GM12878 (cell line): ENCODE results near the gene GPC6. TPM values are rescaled to one million over a fixed set of nuclear protein-coding genes. Genes with fewer than 3 reads are reported as not detected.

ENCODE experiments used
- ATAC-seq: fragments of 200-7000 bp; cut with Tn5 transposase; 3 replicates; pipeline ENCODE4 v1.9.1; 2020; ENCODE audit warnings: mild to moderate bottlenecking, moderate library complexity
- BruUV-seq: library from RNA; stranded (reverse); fragments of 400-500 nt; replicated peaks from 2 replicates; lab custom pipeline; 2021; lab: Mats Ljungman, UMichigan
- CTCF ChIA-PET: fragments of 300-600 bp; sonication (Branson Sonifier 250); formaldehyde crosslinking; extraction: SDS; loops from one replicate; lab custom pipeline; 2021; ENCODE audit warnings: inconsistent platforms; lab: Yijun Ruan, JAX
- POLR2A ChIA-PET: fragments of 350-600 bp; formaldehyde crosslinking; extraction: SDS; loops from one replicate; lab custom pipeline; 2021; ENCODE audit warnings: inconsistent platforms; lab: Charles Lee
- RAD21 ChIA-PET: fragments of 300-600 bp; sonication (Branson Sonifier 250); formaldehyde crosslinking; loops from one replicate; lab custom pipeline; 2023; ENCODE audit warnings: antibody characterized with exemption; ENCODE audit not compliant: unreplicated experiment; lab: Charles Lee
- SMC1A ChIA-PET: fragments of 300-600 bp; sonication (Branson Sonifier 250); formaldehyde crosslinking; loops from one replicate; lab custom pipeline; 2023; ENCODE audit not compliant: unreplicated experiment, uncharacterized antibody; lab: Charles Lee
- DNase-seq: peaks from one replicate; pipeline ENCODE4 v3.0.0-alpha.2; 2011; ENCODE audit warnings: low read depth, low spot score
- FAIRE-seq: peaks from 3 replicates; lab custom pipeline; 2011; peaks lifted over from hg19 to GRCh38; lab: Jason Lieb, UNC
- H2AFZ ChIP-seq: 2 replicates; pipeline ENCODE4 v1.6.0; 2011; ENCODE audit warnings: low read depth, low read length, control low read depth; ENCODE audit not compliant: control insufficient read depth
- H3K27ac ChIP-seq: 2 replicates; pipeline ENCODE4 v1.5.1; 2011; ENCODE audit warnings: control low read depth; ENCODE audit not compliant: control insufficient read depth, insufficient read depth
- H3K27me3 ChIP-seq, 2 experiments: replicated peaks in 1 of 2; 2 replicates each; pipeline versions ENCODE4 v1.6.0 to v1.6.1; 2011; ENCODE audit warnings: low read length in 1 of 2; ENCODE audit not compliant: control insufficient read depth in 2 of 2, insufficient read depth in 2 of 2
- H3K36me3 ChIP-seq, 2 experiments: 2 replicates each; pipeline ENCODE4 v1.5.1; 2011; ENCODE audit warnings: low read length in 1 of 2; ENCODE audit not compliant: control insufficient read depth in 2 of 2, insufficient read depth in 2 of 2
- H3K4me1 ChIP-seq: 2 replicates; pipeline ENCODE4 v1.6.1; 2011; ENCODE audit warnings: mild to moderate bottlenecking, low read length, moderate library complexity, mixed read lengths; ENCODE audit not compliant: control insufficient read depth, insufficient read depth
- H3K4me2 ChIP-seq: 2 replicates; pipeline ENCODE4 v1.6.0; 2011; ENCODE audit warnings: control low read depth; ENCODE audit not compliant: control insufficient read depth, insufficient read depth
- H3K4me3 ChIP-seq: fragments of 200-600 bp; sonication (generic); 2 replicates; pipeline ENCODE4 v1.5.1; 2016
- H3K79me2 ChIP-seq: 2 replicates; pipeline ENCODE4 v1.6.0; 2011; ENCODE audit warnings: low read length; ENCODE audit not compliant: control insufficient read depth, insufficient read depth
- H3K9ac ChIP-seq: 2 replicates; pipeline ENCODE4 v1.8.0; 2011; ENCODE audit warnings: low read length, control low read depth, mixed read lengths; ENCODE audit not compliant: control insufficient read depth, insufficient read depth
- H3K9me3 ChIP-seq: replicated peaks from 3 replicates; pipeline ENCODE4 v1.5.1; 2011; ENCODE audit warnings: mild to moderate bottlenecking, low read length; ENCODE audit not compliant: control insufficient read depth, insufficient read depth
- H4K20me1 ChIP-seq: 2 replicates; pipeline ENCODE4 v1.6.0; 2011; ENCODE audit not compliant: control insufficient read depth, insufficient read depth
- CHD4 ChIP-seq: fragments of 200-600 bp; sonication (generic); IDR thresholded peaks from 2 replicates; pipeline ENCODE4 v1.6.1; 2016; ENCODE audit warnings: mild to moderate bottlenecking
- EED ChIP-seq: sonication (generic); IDR thresholded peaks from 2 replicates; pipeline ENCODE4 v1.6.1; 2016; ENCODE audit warnings: antibody characterized with exemption, low read depth
- EGR1 ChIP-seq, 2 experiments: IDR thresholded peaks; 1 replicate in 1 of 2; 2 replicates in 1 of 2; pipeline ENCODE4 v1.6.1; 2011 to 2012; ENCODE audit warnings: low read depth in 2 of 2, low read length in 2 of 2, borderline replicate concordance in 1 of 2, mild to moderate bottlenecking in 1 of 2, moderate library complexity in 1 of 2
- MXI1 ChIP-seq: fragments of 150-350 bp; IDR thresholded peaks from 2 replicates; pipeline ENCODE4 v1.6.1; 2011; ENCODE audit warnings: low read depth, mild to moderate bottlenecking, inconsistent platforms, low read length, improper control_type of control experiment
- NFYB ChIP-seq: IDR thresholded peaks from 2 replicates; pipeline ENCODE4 v1.6.1; 2011; ENCODE audit warnings: low read depth, mild to moderate bottlenecking, low read length, improper control_type of control experiment, moderate library complexity; ENCODE audit not compliant: insufficient read depth
- NR2C1 ChIP-seq: fragments of 450-650 bp; IDR thresholded peaks from 2 replicates; pipeline ENCODE4 v1.6.1; 2017; ENCODE audit warnings: antibody characterized with exemption, mild to moderate bottlenecking, moderate library complexity
- SREBF2 ChIP-seq: IDR thresholded peaks from 2 replicates; pipeline ENCODE4 v1.6.1; 2012; ENCODE audit warnings: mild to moderate bottlenecking, low read length
- ZNF622 ChIP-seq: fragments of 450-650 bp; IDR thresholded peaks from 2 replicates; pipeline ENCODE4 v1.6.1; 2017; ENCODE audit warnings: mild to moderate bottlenecking, inconsistent platforms
- WGBS: methylation state at CpG from one replicate; pipeline ENCODE4 v1.1.6; 2016; ENCODE audit warnings: low lambda C conversion rate; ENCODE audit not compliant: insufficient replicate concordance, insufficient coverage; ENCODE audit errors: missing lambda C conversion rate; 5-methylcytosine and 5-hydroxymethylcytosine counted together
- in situ Hi-C: fragments of 300-500 bp; cut with MboI; formaldehyde crosslinking; loops from 9 replicates; pipeline ENCODE4 v1.14.3; 2018; ENCODE audit warnings: mixed read lengths
- intact Hi-C: fragments of 100-400 bp; cut with micrococcal nuclease; formaldehyde crosslinking; loops from one replicate; pipeline ENCODE4 v1.14.2; 2022; ENCODE audit not compliant: unreplicated experiment
- polyA plus RNA-seq, 11 experiments: library from polyadenylated mRNA; depleted of rRNA in 4 of 11; unstranded in 6 of 11; stranded (reverse) in 5 of 11; fragments of >200 nt; fragmentation: Nextera tagmentation in 4 of 11; fragmentation: Illumina TruSeq in 1 of 11; extraction: Ambion mirVana in 4 of 11; extraction: Trizol in 1 of 11; gene quantifications; 1 replicate in 1 of 11; 2 replicates in 10 of 11; pipeline versions ENCODE4 v1.2.1 to v1.2.3, GENCODE V29; 2011 to 2016; ENCODE audit warnings: inconsistent platforms in 2 of 11, missing spikeins in 2 of 11, low read depth in 1 of 11
- total RNA-seq, 4 experiments: library from RNA; depleted of rRNA in 3 of 4; stranded (reverse); fragments of >200 nt in 3 of 4; fragmentation: Illumina TruSeq in 1 of 4; extraction: Trizol in 1 of 4; gene quantifications; 2 replicates each; pipeline versions ENCODE4 v1.2.1 to v1.2.3, GENCODE V29; 2013 to 2021
- TF ChIP-seq, protein P1 (sequence below), 3 experiments: IDR thresholded peaks in 2 of 3; conservative IDR thresholded peaks in 1 of 3; 2 replicates each; pipeline ENCODE4 v1.5.1; 2011; ENCODE audit warnings: low read depth in 3 of 3, low read length in 3 of 3, mild to moderate bottlenecking in 3 of 3, control low read depth in 2 of 3, moderate library complexity in 2 of 3, inconsistent platforms in 1 of 3, mixed read lengths in 1 of 3; ENCODE audit not compliant: control insufficient read depth in 2 of 3, insufficient read depth in 1 of 3; ENCODE audit errors: extremely low read depth in 1 of 3
- TF ChIP-seq, protein P2 (sequence below): fragments of 150-350 bp; IDR thresholded peaks from 2 replicates; pipeline ENCODE4 v1.6.1; 2016; ENCODE audit warnings: low read depth, low read length

GPC6 gene
- total and polyA plus RNA-seq, 10 of the 15 experiments (the other 5 are each of a cell fraction or from before 2014, with no cell fraction given): 0.03 to 0.04 (median 0.03) TPM; not detected in 7

GRCh38 chr13:93740334-93740733, 513.7 kb downstream of the GPC6 start:
- FAIRE-seq (no peak), DNase-seq (no peak), ATAC-seq (no peak)
- Histone ChIP-seq H4K20me1 (no peaks in the 10 kb centered on the region), H3K27me3 (no peaks in the 10 kb centered on the region), H3K36me3 (no peaks in the 10 kb centered on the region), H3K79me2 (no peaks in the 10 kb centered on the region), H3K4me2 (no peak overlapping the region), H2AFZ (no peak overlapping the region), H3K9ac (no peak overlapping the region), H3K27ac (no peak overlapping the region)
- intact Hi-C loops: no loop called here
- BruUV-seq: no TSS peak
- WGBS: 91% methylated on average over 1 of the region's 1 CpG
- RAD21 ChIA-PET: no interaction called here
- in situ Hi-C loops: no loop called here
- SMC1A ChIA-PET: no interaction called here
- POLR2A ChIA-PET: no interaction called here
- TF ChIP-seq CHD4: no peak
- no peak for TF ChIP-seq SREBF2
- no peak for TF ChIP-seq NR2C1
- TF ChIP-seq NFYB: no peak
- no peak for TF ChIP-seq EED
- TF ChIP-seq ZNF622: no peak
- TF ChIP-seq EGR1 (IDR thresholded peaks at IDR 0.05; ENCODE audit: borderline replicate concordance in 1 of 2, low read depth in 2 of 2, low read length in 2 of 2): no peak
- TF ChIP-seq, protein P1, sequence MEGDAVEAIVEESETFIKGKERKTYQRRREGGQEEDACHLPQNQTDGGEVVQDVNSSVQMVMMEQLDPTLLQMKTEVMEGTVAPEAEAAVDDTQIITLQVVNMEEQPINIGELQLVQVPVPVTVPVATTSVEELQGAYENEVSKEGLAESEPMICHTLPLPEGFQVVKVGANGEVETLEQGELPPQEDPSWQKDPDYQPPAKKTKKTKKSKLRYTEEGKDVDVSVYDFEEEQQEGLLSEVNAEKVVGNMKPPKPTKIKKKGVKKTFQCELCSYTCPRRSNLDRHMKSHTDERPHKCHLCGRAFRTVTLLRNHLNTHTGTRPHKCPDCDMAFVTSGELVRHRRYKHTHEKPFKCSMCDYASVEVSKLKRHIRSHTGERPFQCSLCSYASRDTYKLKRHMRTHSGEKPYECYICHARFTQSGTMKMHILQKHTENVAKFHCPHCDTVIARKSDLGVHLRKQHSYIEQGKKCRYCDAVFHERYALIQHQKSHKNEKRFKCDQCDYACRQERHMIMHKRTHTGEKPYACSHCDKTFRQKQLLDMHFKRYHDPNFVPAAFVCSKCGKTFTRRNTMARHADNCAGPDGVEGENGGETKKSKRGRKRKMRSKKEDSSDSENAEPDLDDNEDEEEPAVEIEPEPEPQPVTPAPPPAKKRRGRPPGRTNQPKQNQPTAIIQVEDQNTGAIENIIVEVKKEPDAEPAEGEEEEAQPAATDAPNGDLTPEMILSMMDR (IDR thresholded peaks at IDR 0.05 in 2 of 3, conservative IDR thresholded peaks at IDR 0.05 in 1 of 3; ENCODE audit: control insufficient read depth in 2 of 3, extremely low read depth in 1 of 3, insufficient read depth in 1 of 3, low read depth in 3 of 3, low read length in 3 of 3): no peak
- TF ChIP-seq MXI1: no peak
- TF ChIP-seq, protein P2, sequence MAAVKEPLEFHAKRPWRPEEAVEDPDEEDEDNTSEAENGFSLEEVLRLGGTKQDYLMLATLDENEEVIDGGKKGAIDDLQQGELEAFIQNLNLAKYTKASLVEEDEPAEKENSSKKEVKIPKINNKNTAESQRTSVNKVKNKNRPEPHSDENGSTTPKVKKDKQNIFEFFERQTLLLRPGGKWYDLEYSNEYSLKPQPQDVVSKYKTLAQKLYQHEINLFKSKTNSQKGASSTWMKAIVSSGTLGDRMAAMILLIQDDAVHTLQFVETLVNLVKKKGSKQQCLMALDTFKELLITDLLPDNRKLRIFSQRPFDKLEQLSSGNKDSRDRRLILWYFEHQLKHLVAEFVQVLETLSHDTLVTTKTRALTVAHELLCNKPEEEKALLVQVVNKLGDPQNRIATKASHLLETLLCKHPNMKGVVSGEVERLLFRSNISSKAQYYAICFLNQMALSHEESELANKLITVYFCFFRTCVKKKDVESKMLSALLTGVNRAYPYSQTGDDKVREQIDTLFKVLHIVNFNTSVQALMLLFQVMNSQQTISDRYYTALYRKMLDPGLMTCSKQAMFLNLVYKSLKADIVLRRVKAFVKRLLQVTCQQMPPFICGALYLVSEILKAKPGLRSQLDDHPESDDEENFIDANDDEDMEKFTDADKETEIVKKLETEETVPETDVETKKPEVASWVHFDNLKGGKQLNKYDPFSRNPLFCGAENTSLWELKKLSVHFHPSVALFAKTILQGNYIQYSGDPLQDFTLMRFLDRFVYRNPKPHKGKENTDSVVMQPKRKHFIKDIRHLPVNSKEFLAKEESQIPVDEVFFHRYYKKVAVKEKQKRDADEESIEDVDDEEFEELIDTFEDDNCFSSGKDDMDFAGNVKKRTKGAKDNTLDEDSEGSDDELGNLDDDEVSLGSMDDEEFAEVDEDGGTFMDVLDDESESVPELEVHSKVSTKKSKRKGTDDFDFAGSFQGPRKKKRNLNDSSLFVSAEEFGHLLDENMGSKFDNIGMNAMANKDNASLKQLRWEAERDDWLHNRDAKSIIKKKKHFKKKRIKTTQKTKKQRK: no peak
- TF ChIP-seq, all 136 proteins: peak for 0
- Histone ChIP-seq H3K4me3 (no peak overlapping the region), H3K4me1 (no peaks in the 10 kb centered on the region), H3K9me3 (no peaks in the 10 kb centered on the region)
- CTCF ChIA-PET: no interaction called here
